Liver (tissue), 9 donors: ENCODE measurements around the gene CFTR. TPM values are rescaled to one million over a fixed set of nuclear protein-coding genes. Genes with fewer than 3 reads are reported as not detected.

ENCODE experiments used
- DNase-seq: peaks from one replicate; pipeline ENCODE4 v3.0.0-alpha.2; 2017; ENCODE audit warnings: low spot score
- H3K27ac ChIP-seq, 2 donors: one replicate each; pipeline ENCODE4 v1.7.0; 2013; ENCODE audit warnings: inconsistent platforms in 2 of 2, low read length in 2 of 2, control low read depth in 1 of 2, low read depth in 1 of 2, mild to moderate bottlenecking in 1 of 2
- H3K27me3 ChIP-seq, 4 donors: one replicate each; pipeline versions ENCODE4 v1.6.1 to v1.7.0; 2013; ENCODE audit warnings: low read length in 3 of 4, inconsistent platforms in 1 of 4, mild to moderate bottlenecking in 1 of 4, moderate library complexity in 1 of 4; ENCODE audit not compliant: control insufficient read depth in 4 of 4, insufficient read depth in 4 of 4
- H3K36me3 ChIP-seq, 4 donors: one replicate each; pipeline versions ENCODE4 v1.6.1 to v1.7.0; 2013; ENCODE audit warnings: low read length in 3 of 4, mild to moderate bottlenecking in 3 of 4, low read depth in 1 of 4, moderate library complexity in 1 of 4; ENCODE audit not compliant: control insufficient read depth in 4 of 4, insufficient read depth in 3 of 4
- H3K4me1 ChIP-seq, 4 donors: one replicate each; pipeline versions ENCODE4 v1.6.1 to v1.7.0; 2013; ENCODE audit warnings: low read length in 3 of 4, mild to moderate bottlenecking in 3 of 4, moderate library complexity in 1 of 4; ENCODE audit not compliant: control insufficient read depth in 4 of 4, insufficient read depth in 4 of 4
- H3K4me3 ChIP-seq, 3 donors: one replicate each; pipeline versions ENCODE4 v1.6.1 to v1.7.0; 2013; ENCODE audit warnings: low read length in 3 of 3, control low read depth in 1 of 3, low read depth in 1 of 3, mild to moderate bottlenecking in 1 of 3
- H3K9ac ChIP-seq, 2 donors: one replicate each; pipeline ENCODE4 v1.7.0; 2013; ENCODE audit warnings: low read length in 2 of 2, mild to moderate bottlenecking in 2 of 2, moderate library complexity in 2 of 2, control low read depth in 1 of 2, low read depth in 1 of 2
- H3K9me3 ChIP-seq, 4 donors: one replicate each; pipeline versions ENCODE4 v1.6.1 to v1.7.0; 2013; ENCODE audit warnings: low read length in 3 of 4; ENCODE audit not compliant: control insufficient read depth in 4 of 4
- ATF3 ChIP-seq: IDR thresholded peaks from 2 replicates; pipeline ENCODE4 v1.6.1; 2016; ENCODE audit warnings: antibody characterized with exemption
- CTCF ChIP-seq: fragments of 150-350 bp; IDR thresholded peaks from 2 replicates; pipeline ENCODE4 v1.5.1; 2017; ENCODE audit warnings: improper control_type of control experiment, low read depth, low read length; ENCODE audit not compliant: missing input control
- FOXA1 ChIP-seq: IDR thresholded peaks from 2 replicates; pipeline ENCODE4 v1.6.1; 2016; ENCODE audit warnings: antibody characterized with exemption
- GABPA ChIP-seq, 2 donors: IDR thresholded peaks in 1 of 2; conservative IDR thresholded peaks in 1 of 2; 2 replicates each; pipeline ENCODE4 v1.6.1; 2016; ENCODE audit warnings: antibody characterized with exemption in 2 of 2, mild to moderate bottlenecking in 1 of 2, moderate library complexity in 1 of 2
- HNF4G ChIP-seq: IDR thresholded peaks from 2 replicates; pipeline ENCODE4 v1.6.1; 2016; ENCODE audit warnings: antibody characterized with exemption
- JUND ChIP-seq, 2 donors: IDR thresholded peaks; 2 replicates each; pipeline ENCODE4 v1.6.1; 2016; ENCODE audit warnings: antibody characterized with exemption in 2 of 2
- RAD21 ChIP-seq, 2 donors: IDR thresholded peaks; 2 replicates each; pipeline ENCODE4 v1.6.1; 2016; ENCODE audit warnings: antibody characterized with exemption in 2 of 2, mild to moderate bottlenecking in 2 of 2
- REST ChIP-seq: IDR thresholded peaks from 2 replicates; pipeline ENCODE4 v1.6.1; 2016; ENCODE audit warnings: antibody characterized with exemption, mild to moderate bottlenecking
- RXRA ChIP-seq, 2 donors: IDR thresholded peaks; 2 replicates each; pipeline ENCODE4 v1.6.1; 2017 to 2018; ENCODE audit warnings: antibody characterized with exemption in 2 of 2, mild to moderate bottlenecking in 1 of 2
- SP1 ChIP-seq: IDR thresholded peaks from 2 replicates; pipeline ENCODE4 v1.6.1; 2018; ENCODE audit warnings: antibody characterized with exemption, mild to moderate bottlenecking
- TAF1 ChIP-seq: conservative IDR thresholded peaks from 2 replicates; pipeline ENCODE4 v1.6.1; 2016; ENCODE audit warnings: antibody characterized with exemption, mild to moderate bottlenecking
- ZBTB33 ChIP-seq: IDR thresholded peaks from 2 replicates; pipeline ENCODE4 v1.6.1; 2016; ENCODE audit warnings: antibody characterized with exemption
- WGBS: extraction: QIAGEN DNeasy Blood & Tissue Kit; methylation state at CpG from one replicate; pipeline ENCODE4 v1.1.7; 2013; 5-methylcytosine and 5-hydroxymethylcytosine counted together
- polyA plus RNA-seq, 2 donors: library from polyadenylated mRNA; stranded (reverse) in 1 of 2; unstranded in 1 of 2; fragments of 200-250 nt in 1 of 2; fragments of >200 nt in 1 of 2; fragmentation: Nextera tagmentation in 1 of 2; extraction: Ambion mirVana in 1 of 2; gene quantifications; one replicate each; pipeline versions ENCODE4 v1.2.1 to v1.2.3, GENCODE V29; 2013 to 2015
- total RNA-seq, 2 donors: library from RNA; depleted of rRNA; stranded (reverse); fragments of >200 nt; gene quantifications; one replicate each; pipeline ENCODE4 v1.2.3, GENCODE V29; 2014
- TF ChIP-seq, protein P1 (sequence below): IDR thresholded peaks from 2 replicates; pipeline ENCODE4 v1.6.1; 2016; ENCODE audit warnings: antibody characterized with exemption
- donor health status: healthy.
- donor health status: healthy.
- donor health status: healthy.
- donor health status: healthy.
- donor health status: healthy.

CFTR gene
- total and polyA plus RNA-seq, 4 donors = 0.75 to 10.5 (median 1.3) TPM

DNA sequence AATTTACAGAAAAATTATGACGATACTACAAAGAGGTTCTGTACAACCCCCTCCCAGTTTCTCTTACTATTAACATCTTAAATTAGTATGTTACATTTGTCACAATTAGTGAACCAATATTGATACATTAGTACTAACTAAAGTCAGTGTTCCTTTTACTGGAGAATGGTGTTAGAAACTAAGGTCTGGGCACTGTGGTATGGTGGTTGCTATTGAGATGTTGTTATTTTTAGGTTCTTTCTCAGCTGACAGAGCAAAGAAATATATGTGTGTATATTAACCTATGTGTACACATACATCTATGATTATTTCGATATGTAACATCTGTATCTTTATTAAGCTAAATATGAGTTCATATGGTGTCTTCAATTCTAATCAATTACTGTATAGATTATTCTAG lies 11.7 kb upstream of the CFTR start:
- Histone ChIP-seq H3K4me1 (no peaks in the 10 kb centered on the region), H3K36me3 (no peaks in the 10 kb centered on the region), H3K9ac (no peak overlapping the region), H3K27ac (no peak overlapping the region), H3K9me3 (no peaks in the 10 kb centered on the region), H3K4me3 (no peak overlapping the region), H3K27me3 (no peaks in the 10 kb centered on the region)
- WGBS = 92% methylated on average over 2 of the region's 2 CpGs
- DNase-seq = no peak
- TF ChIP-seq SP1 (no peak), ZBTB33 (no peak), RXRA (IDR thresholded peaks at IDR 0.05) (no peak), JUND (IDR thresholded peaks at IDR 0.05) (no peak), CTCF (no peak), TAF1 (no peak), FOXA1 (no peak), RAD21 (IDR thresholded peaks at IDR 0.05) (no peak), GABPA (IDR thresholded peaks at IDR 0.05 in 1 of 2, conservative IDR thresholded peaks at IDR 0.05 in 1 of 2) (no peak), ATF3 (no peak)
- TF ChIP-seq, protein P1, sequence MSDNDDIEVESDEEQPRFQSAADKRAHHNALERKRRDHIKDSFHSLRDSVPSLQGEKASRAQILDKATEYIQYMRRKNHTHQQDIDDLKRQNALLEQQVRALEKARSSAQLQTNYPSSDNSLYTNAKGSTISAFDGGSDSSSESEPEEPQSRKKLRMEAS = no peak

DNA sequence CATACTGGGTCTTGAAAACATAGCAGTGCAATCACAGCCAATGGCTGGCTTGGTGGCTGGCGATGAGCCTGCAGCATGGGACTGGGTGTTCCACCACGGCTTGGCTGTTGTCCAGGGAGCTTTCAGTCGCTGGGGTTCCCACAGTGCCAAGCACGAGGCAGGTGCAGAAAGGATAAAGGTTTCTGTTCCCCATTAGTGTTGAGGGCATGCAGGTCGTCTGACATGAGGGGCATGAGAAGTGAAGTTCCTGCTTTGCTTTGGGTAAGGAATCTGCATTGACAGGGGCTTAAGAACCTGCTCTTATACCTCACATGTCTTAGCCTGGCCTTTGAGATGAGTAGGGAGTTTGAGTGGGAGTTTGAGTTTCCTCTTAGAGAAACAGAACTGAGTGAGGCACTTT lies 9.0 kb upstream of the CFTR start:
- 55% methylated on average over 5 of the region's 5 CpGs for WGBS
- Histone ChIP-seq H3K27ac (no peak overlapping the region), H3K36me3 (no peaks in the 10 kb centered on the region), H3K9ac (no peak overlapping the region), H3K27me3 (no peaks in the 10 kb centered on the region), H3K4me3 (no peak overlapping the region), H3K4me1 (no peaks in the 10 kb centered on the region), H3K9me3 (no peaks in the 10 kb centered on the region)
- no peak for TF ChIP-seq SP1
- TF ChIP-seq TAF1 = no peak
- no peak for TF ChIP-seq HNF4G
- no peak for DNase-seq

DNA sequence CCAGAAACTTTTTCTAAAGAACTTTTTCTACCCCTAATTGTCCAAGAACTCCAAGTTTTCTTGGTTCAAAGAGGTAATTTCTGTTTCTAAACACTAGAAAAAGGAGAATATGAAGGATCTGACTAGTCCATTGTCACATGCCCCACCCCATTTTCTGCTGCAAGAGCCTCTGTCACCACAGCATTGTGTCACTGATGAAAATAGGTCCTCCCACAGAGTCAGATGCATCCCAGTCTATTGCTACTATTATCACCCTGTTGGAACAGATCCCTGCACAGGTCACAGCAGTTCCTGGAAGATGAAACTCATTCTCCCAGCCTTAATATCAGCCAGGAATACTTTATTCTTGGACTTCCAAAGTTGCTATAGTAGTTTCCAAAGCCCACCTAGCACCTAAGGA lies 7.5 kb upstream of the CFTR start:
- Histone ChIP-seq H3K4me3 (no peak overlapping the region), H3K36me3 (no peaks in the 10 kb centered on the region), H3K4me1 (no peaks in the 10 kb centered on the region), H3K9me3 (no peaks in the 10 kb centered on the region), H3K27ac (no peak overlapping the region), H3K9ac (no peak overlapping the region), H3K27me3 (no peaks in the 10 kb centered on the region)
- TF ChIP-seq REST = no peak
- no peak for DNase-seq
